Left ventricle myocardium inferior (tissue), 1 donor: Measurements from ENCODE around the gene LRRC8D. TPM values are rescaled to one million over a fixed set of nuclear protein-coding genes. Genes with fewer than 3 reads are reported as not detected.

Experiments
- DNase-seq: peaks from one replicate; pipeline ENCODE4 v3.0.0-alpha.2; 2020
- H3K27ac ChIP-seq: fragments of 200-600 bp; replicated peaks from 2 replicates; pipeline ENCODE4 v1.8.0; 2021
- H3K27me3 ChIP-seq: fragments of 200-600 bp; 2 replicates; pipeline ENCODE4 v1.8.0; 2021; ENCODE audit warnings: low read depth
- H3K36me3 ChIP-seq: fragments of 200-600 bp; 2 replicates; pipeline ENCODE4 v1.8.0; 2021
- H3K4me1 ChIP-seq: fragments of 200-600 bp; 2 replicates; pipeline ENCODE4 v1.8.0; 2021
- H3K4me3 ChIP-seq: fragments of 200-600 bp; 2 replicates; pipeline ENCODE4 v1.8.0; 2021; ENCODE audit warnings: mild to moderate bottlenecking, moderate library complexity
- H3K9me3 ChIP-seq: fragments of 200-600 bp; replicated peaks from 2 replicates; pipeline ENCODE4 v1.8.0; 2021
- CTCF ChIP-seq: fragments of 200-600 bp; IDR thresholded peaks from 2 replicates; pipeline ENCODE4 v1.8.0; 2021; ENCODE audit warnings: antibody characterized with exemption, mild to moderate bottlenecking, borderline replicate concordance
- intact Hi-C: fragments of 100-400 bp; cut with micrococcal nuclease; formaldehyde crosslinking; loops from one replicate; pipeline ENCODE4 v1.11.0; 2022
- total RNA-seq: library from RNA; stranded (reverse); fragmentation: NEBNext Ultra II Directional; extraction: Animal tissue kit (Norgen Biotek cat#: 25700); gene quantifications from one replicate; pipeline ENCODE4 v1.2.1, GENCODE V29; 2021
- donor health status: DM: no; HTN: yes; CAD: no; lungs with severe emphysema.

The LRRC8D gene
- total RNA-seq, 1 donor from 2014 or later, result 6.4 TPM

GRCh38 chr1:89931964-89932363 is 111.1 kb downstream of the LRRC8D start:
- H3K9me3 ChIP-seq, result no peaks in the 10 kb centered on the region
- H3K4me1 ChIP-seq, result peaks cover 18% of the 10 kb centered on the region
- no peak for TF ChIP-seq CTCF
- no peak overlapping the region for H3K4me3 ChIP-seq
- no peaks in the 10 kb centered on the region for H3K27me3 ChIP-seq
- DNase-seq, result no peak
- intact Hi-C loops, result no loop called here
- no peak overlapping the region for H3K27ac ChIP-seq
- peaks cover 25% of the 10 kb centered on the region for H3K36me3 ChIP-seq

- no peak for DNase-seq
- no peaks in the 10 kb centered on the region for H3K27me3 ChIP-seq
- H3K9me3 ChIP-seq, result no peaks in the 10 kb centered on the region
- intact Hi-C loops, result no loop called here
- peaks cover 25% of the 10 kb centered on the region for H3K36me3 ChIP-seq
- H3K4me3 ChIP-seq, result no peak overlapping the region
- H3K27ac ChIP-seq, result no peak overlapping the region
- H3K4me1 ChIP-seq, result peaks cover 19% of the 10 kb centered on the region
- TF ChIP-seq CTCF, result no peak
Measured at GRCh38 chr1:89932598-89933364, 111.9 kb downstream of the LRRC8D start.

GRCh38 chr1:89934461-89934860 is 113.6 kb downstream of the LRRC8D start:
- Histone ChIP-seq H3K4me3 (no peak overlapping the region), H3K36me3 (peaks cover 25% of the 10 kb centered on the region), H3K27me3 (no peaks in the 10 kb centered on the region), H3K9me3 (no peaks in the 10 kb centered on the region), H3K27ac (no peak overlapping the region), H3K4me1 (peaks cover 30% of the 10 kb centered on the region)
- intact Hi-C loops, result no loop called here
- DNase-seq, result no peak
- no peak for TF ChIP-seq CTCF

- H3K4me3 ChIP-seq, result no peak overlapping the region
- DNase-seq, result no peak
- no peak for TF ChIP-seq CTCF
- intact Hi-C loops, result no loop called here
- peaks cover 25% of the 10 kb centered on the region for H3K36me3 ChIP-seq
- no peaks in the 10 kb centered on the region for H3K27me3 ChIP-seq
- no peaks in the 10 kb centered on the region for H3K9me3 ChIP-seq
- H3K4me1 ChIP-seq, result peaks cover 30% of the 10 kb centered on the region
- no peak overlapping the region for H3K27ac ChIP-seq
Measured at GRCh38 chr1:89935235-89935634, 114.4 kb downstream of the LRRC8D start.

GRCh38 chr1:89936694-89937093 is 115.9 kb downstream of the LRRC8D start:
- Histone ChIP-seq H3K9me3 (no peaks in the 10 kb centered on the region), H3K4me1 (peaks cover 26% of the 10 kb centered on the region), H3K27me3 (no peaks in the 10 kb centered on the region), H3K4me3 (no peak overlapping the region), H3K27ac (no peak overlapping the region), H3K36me3 (peaks cover 25% of the 10 kb centered on the region)
- no peak for DNase-seq
- no peak for TF ChIP-seq CTCF
- intact Hi-C loops, result no loop called here
